GM06990 (cell line): ENCODE data around the gene IGFL3.

Source experiments
- DNase-seq: peaks from one replicate; pipeline ENCODE4 v3.0.0-alpha.2; 2011; ENCODE audit not compliant: insufficient read length; ENCODE audit errors: extremely low read depth
- H3K27me3 ChIP-seq: replicated peaks from 2 replicates; pipeline ENCODE4 v1.6.0; 2011; ENCODE audit warnings: low read length; ENCODE audit not compliant: control insufficient read depth, insufficient read depth
- H3K36me3 ChIP-seq: 2 replicates; pipeline ENCODE4 v1.5.1; 2011; ENCODE audit warnings: low read length; ENCODE audit not compliant: control insufficient read depth, insufficient read depth
- H3K4me3 ChIP-seq: replicated peaks from 2 replicates; pipeline ENCODE4 v1.5.1; 2011; ENCODE audit warnings: low read depth, mild to moderate bottlenecking, control low read depth, low read length
- CTCF ChIP-seq: IDR thresholded peaks from 2 replicates; pipeline ENCODE4 v1.5.1; 2011; ENCODE audit warnings: low read length, control low read depth, mild to moderate bottlenecking, inconsistent platforms; ENCODE audit not compliant: insufficient read depth, poor library complexity, severe bottlenecking

IGFL3 gene

GRCh38 chr19:46118136-46118535 lies 6.4 kb downstream of the IGFL3 start:
- H3K4me3 ChIP-seq, result no peak overlapping the region
- H3K27me3 ChIP-seq, result no peaks in the 10 kb centered on the region; the same call in 1 of the 2 replicates
- no peaks in the 10 kb centered on the region for H3K36me3 ChIP-seq
- DNase-seq, result no peak
- no peak for TF ChIP-seq CTCF

- Histone ChIP-seq H3K27me3 (no peaks in the 10 kb centered on the region; the same call in 1 of the 2 replicates), H3K36me3 (no peaks in the 10 kb centered on the region), H3K4me3 (no peak overlapping the region)
- no peak for DNase-seq
- no peak for TF ChIP-seq CTCF
Measured at GRCh38 chr19:46116121-46116520, 8.4 kb downstream of the IGFL3 start.

GRCh38 chr19:46115396-46116106 lies 8.9 kb downstream of the IGFL3 start:
- DNase-seq, result no peak
- Histone ChIP-seq H3K4me3 (no peak overlapping the region), H3K36me3 (no peaks in the 10 kb centered on the region), H3K27me3 (no peaks in the 10 kb centered on the region; the same call in 1 of the 2 replicates)
- no peak for TF ChIP-seq CTCF

- Histone ChIP-seq H3K4me3 (no peak overlapping the region), H3K36me3 (no peaks in the 10 kb centered on the region), H3K27me3 (no peaks in the 10 kb centered on the region; the same call in 1 of the 2 replicates)
- DNase-seq, result no peak
- no peak for TF ChIP-seq CTCF
Measured at GRCh38 chr19:46113726-46114125, 10.8 kb downstream of the IGFL3 start.

- no peak overlapping the region for H3K4me3 ChIP-seq
- H3K36me3 ChIP-seq, result no peaks in the 10 kb centered on the region
- no peaks in the 10 kb centered on the region for H3K27me3 ChIP-seq
- no peak for DNase-seq
- TF ChIP-seq CTCF, result no peak
Measured at GRCh38 chr19:46112527-46112926, 12.0 kb downstream of the IGFL3 start.
